Measurements from ENCODE around the gene CDH13.

The CDH13 gene

DNA sequence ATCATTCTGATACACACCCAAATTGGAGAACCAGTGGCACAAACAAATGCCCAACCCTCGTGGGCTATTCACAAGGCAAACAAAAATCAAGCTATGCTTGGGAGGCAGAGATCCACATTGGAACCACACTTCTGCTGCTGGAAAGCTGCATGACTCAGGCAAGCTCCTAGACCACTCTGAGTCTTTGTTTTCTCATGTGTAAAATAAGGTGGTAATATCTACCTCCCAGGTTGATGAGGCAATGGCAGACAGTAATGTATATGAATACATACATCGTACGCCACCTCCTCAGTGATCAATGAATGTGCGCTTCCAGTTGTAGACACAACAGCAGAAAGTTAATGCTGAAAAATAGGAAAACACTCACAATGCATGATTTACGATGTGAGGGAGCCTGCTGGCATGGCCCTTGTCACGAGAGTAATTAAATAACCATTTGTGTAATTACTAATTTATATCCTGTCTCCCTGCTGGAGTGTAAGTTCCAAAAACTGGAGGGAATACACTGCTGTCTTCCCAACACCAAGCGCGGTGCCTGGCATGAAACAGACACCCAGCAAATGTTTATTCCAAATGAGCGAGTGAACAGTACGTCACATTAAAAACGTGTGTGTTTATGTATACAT, 1111.1 kb downstream of the CDH13 start:
- no peak overlapping the region for H3K4me3 ChIP-seq (ENCODE audit: low read depth in 1 of 5, low read length in 5 of 5)
- H3K9me3 ChIP-seq (ENCODE audit: control insufficient read depth in 5 of 5, low read length in 5 of 5) = peaks cover 0 to 14% (median 9%) of the 10 kb centered on the region in 5 donors
- H3K36me3 ChIP-seq (ENCODE audit: control insufficient read depth in 5 of 5, insufficient read depth in 5 of 5, low read length in 5 of 5) = no peaks in the 10 kb centered on the region
- no peak overlapping the region for H3K27ac ChIP-seq (ENCODE audit: low read depth, low read length)
- H3K4me1 ChIP-seq (ENCODE audit: control insufficient read depth in 5 of 5, insufficient read depth in 5 of 5, low read length in 5 of 5) = no peaks in the 10 kb centered on the region
- no peak overlapping the region for H3K9ac ChIP-seq (ENCODE audit: low read length in 5 of 5)
- peaks cover 0 to 2% (median 0%) of the 10 kb centered on the region in 5 donors for H3K27me3 ChIP-seq (ENCODE audit: control insufficient read depth in 5 of 5, insufficient read depth in 4 of 5, low read length in 5 of 5)

DNA sequence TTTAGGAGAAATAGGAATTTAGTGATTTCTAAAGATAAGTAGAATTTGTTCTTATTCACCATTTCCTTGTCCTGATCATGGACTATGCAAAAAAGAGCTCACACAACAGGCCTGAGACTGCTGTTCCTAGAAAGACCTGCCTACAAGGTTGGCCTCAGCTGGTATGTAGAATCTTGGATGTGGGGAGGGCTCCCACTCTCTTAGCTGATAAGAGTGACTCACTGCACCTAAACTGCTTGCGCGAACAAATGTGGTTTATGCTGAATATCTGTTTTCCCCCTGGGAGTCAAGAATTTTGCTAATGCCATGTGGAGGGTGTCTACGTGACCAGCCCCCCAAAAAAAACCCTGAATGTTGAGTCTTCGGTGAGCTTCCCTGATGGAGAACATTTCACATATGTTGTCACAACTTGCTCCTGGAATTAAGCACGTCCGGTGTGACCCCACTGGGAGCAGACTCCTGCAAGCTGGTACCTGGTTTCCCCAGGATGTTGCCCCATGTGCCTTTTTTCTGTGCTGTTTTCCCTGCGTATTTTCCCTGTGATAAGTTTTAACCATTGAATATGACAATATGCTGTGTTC, 1112.2 kb downstream of the CDH13 start:
- peaks cover 0 to 9% (median 6%) of the 10 kb centered on the region in 5 donors for H3K9me3 ChIP-seq (ENCODE audit: control insufficient read depth in 5 of 5, low read length in 5 of 5)
- H3K36me3 ChIP-seq (ENCODE audit: control insufficient read depth in 5 of 5, insufficient read depth in 5 of 5, low read length in 5 of 5) = no peaks in the 10 kb centered on the region
- peaks cover 0 to 2% (median 0%) of the 10 kb centered on the region in 5 donors for H3K27me3 ChIP-seq (ENCODE audit: control insufficient read depth in 5 of 5, insufficient read depth in 4 of 5, low read length in 5 of 5)
- H3K4me1 ChIP-seq (ENCODE audit: control insufficient read depth in 5 of 5, insufficient read depth in 5 of 5, low read length in 5 of 5) = no peaks in the 10 kb centered on the region
- no peak overlapping the region for H3K27ac ChIP-seq (ENCODE audit: low read depth, low read length)
- no peak overlapping the region for H3K4me3 ChIP-seq (ENCODE audit: low read depth in 1 of 5, low read length in 5 of 5)
- H3K9ac ChIP-seq (ENCODE audit: low read length in 5 of 5) = no peak overlapping the region

DNA sequence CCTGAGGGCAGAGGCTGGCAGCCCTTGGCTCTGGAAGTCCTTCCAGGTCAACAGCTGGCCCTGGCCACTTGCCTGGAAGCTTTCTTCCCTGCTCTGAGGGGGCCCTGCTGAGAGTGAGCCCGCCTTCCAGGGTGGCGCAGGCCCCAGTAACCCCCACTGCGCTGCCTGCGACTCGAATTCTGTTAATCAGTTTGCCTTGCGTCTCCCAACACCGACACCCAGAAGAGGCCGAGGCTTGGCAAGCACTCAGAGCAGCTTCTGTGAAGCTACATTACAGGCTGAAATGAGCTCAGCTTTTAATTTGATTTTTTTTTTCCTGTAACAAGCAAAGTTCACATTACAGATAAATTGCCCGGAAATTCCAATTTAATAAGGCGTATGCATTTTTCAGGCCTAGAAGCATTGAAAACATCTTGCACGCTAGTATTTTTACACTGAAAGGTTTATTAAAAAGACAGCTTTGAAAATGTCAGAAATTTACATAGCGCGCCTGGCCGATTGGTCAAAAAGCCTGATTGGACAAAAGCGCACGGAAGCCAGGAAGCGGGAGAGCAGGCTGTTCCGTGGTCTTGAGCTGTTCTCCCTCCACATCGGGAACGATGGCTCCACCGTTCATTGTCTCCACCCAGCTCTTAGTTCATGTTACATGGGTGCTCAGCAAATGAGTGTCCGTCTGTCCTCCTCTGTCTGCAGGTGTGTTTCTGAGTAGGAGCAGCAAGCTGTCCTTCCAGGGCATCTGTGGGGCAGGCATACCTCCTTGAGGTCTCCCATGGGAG, 1115.5 kb downstream of the CDH13 start:
- no peak overlapping the region for H3K27ac ChIP-seq (ENCODE audit: low read depth, low read length)
- H3K9me3 ChIP-seq (ENCODE audit: control insufficient read depth in 5 of 5, low read length in 5 of 5) = peaks cover 0 to 6% (median 0%) of the 10 kb centered on the region in 5 donors
- no peak overlapping the region for H3K9ac ChIP-seq (ENCODE audit: low read length in 5 of 5)
- H3K4me3 ChIP-seq (ENCODE audit: low read depth in 1 of 5, low read length in 5 of 5) = no peak overlapping the region
- peaks cover 0 to 2% (median 0%) of the 10 kb centered on the region in 5 donors for H3K27me3 ChIP-seq (ENCODE audit: control insufficient read depth in 5 of 5, insufficient read depth in 4 of 5, low read length in 5 of 5)
- H3K36me3 ChIP-seq (ENCODE audit: control insufficient read depth in 5 of 5, insufficient read depth in 5 of 5, low read length in 5 of 5) = no peaks in the 10 kb centered on the region
- H3K4me1 ChIP-seq (ENCODE audit: control insufficient read depth in 5 of 5, insufficient read depth in 5 of 5, low read length in 5 of 5) = peaks cover 0 to 4% (median 0%) of the 10 kb centered on the region in 5 donors

DNA sequence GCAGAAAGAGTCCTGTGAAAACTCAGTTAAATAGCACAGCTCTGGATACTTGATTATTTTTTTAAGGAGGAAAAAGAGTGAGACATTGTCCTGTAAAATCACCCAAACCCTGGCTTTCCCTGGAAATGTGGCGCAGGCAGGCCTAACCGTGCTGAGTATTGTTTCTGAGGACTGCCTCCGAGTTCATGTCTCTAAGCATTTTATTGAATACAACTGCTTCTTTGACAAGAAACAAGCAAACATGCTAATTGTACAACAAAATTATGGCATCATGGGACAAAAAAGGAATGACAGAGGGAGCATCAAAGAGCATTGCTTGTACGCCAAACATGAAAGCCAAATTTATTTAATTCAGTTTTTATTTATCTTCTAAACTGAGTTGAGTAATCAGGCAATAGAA, 1116.5 kb downstream of the CDH13 start:
- Histone ChIP-seq H3K4me1 (ENCODE audit: control insufficient read depth in 5 of 5, insufficient read depth in 5 of 5, low read length in 5 of 5) (peaks cover 0 to 4% (median 0%) of the 10 kb centered on the region in 5 donors), H3K9ac (ENCODE audit: low read length in 5 of 5) (no peak overlapping the region), H3K36me3 (ENCODE audit: control insufficient read depth in 5 of 5, insufficient read depth in 5 of 5, low read length in 5 of 5) (no peaks in the 10 kb centered on the region), H3K9me3 (ENCODE audit: control insufficient read depth in 5 of 5, low read length in 5 of 5) (peaks cover 0 to 6% (median 0%) of the 10 kb centered on the region in 5 donors), H3K27ac (ENCODE audit: low read depth, low read length) (no peak overlapping the region), H3K27me3 (ENCODE audit: control insufficient read depth in 5 of 5, insufficient read depth in 4 of 5, low read length in 5 of 5) (no peaks in the 10 kb centered on the region), H3K4me3 (ENCODE audit: low read depth in 1 of 5, low read length in 5 of 5) (no peak overlapping the region)

DNA sequence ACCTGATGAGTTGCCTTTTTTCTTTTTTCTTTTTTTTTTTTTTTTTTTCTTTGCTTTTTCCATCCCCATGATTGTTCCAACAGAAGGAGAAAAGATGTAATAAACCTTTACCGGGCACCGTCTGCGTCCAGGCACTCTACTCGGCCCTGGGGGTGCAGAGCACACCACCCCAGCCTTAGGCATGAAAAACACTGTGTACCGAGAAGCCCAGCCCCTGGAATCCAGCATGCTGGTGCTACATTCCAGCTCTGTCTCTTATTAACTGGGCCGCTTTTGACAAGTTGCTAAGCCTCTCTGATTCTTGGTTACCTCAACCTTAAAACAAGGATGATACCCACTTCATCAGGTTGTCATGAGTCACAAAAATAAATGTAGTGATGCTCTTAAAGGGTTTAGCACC, 1117.0 kb downstream of the CDH13 start:
- Histone ChIP-seq H3K36me3 (ENCODE audit: control insufficient read depth in 5 of 5, insufficient read depth in 5 of 5, low read length in 5 of 5) (peaks cover 0 to 4% (median 0%) of the 10 kb centered on the region in 5 donors), H3K9ac (ENCODE audit: low read length in 5 of 5) (no peak overlapping the region)

DNA sequence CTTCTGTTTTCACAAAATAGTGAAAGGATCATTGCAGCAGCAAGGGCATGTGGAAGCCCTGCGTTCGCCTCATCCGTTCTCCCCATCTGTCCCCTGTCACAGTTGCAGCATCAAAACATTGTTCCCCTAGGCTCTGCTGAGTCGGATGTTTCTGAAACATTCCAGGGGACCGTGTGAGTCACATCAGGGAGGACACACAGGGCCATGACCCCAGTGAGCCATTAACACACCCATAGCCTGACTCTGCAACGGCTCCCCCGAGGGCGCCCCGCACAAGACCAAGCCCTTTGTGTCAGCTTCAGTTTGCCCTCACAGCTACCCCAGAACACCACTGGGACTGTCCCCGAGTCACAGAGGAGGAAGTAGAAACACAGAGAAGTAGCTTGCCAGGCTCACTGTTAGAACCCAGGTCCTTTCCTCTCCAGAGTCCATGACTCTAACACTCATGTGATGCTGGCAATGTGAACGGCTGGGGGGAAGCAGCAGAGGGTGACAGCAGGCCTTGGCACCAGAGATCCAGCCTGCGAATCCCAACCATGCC, 1117.7 kb downstream of the CDH13 start:
- peaks cover 0 to 4% (median 0%) of the 10 kb centered on the region in 5 donors for H3K4me1 ChIP-seq (ENCODE audit: control insufficient read depth in 5 of 5, insufficient read depth in 5 of 5, low read length in 5 of 5)
- H3K36me3 ChIP-seq (ENCODE audit: control insufficient read depth in 5 of 5, insufficient read depth in 5 of 5, low read length in 5 of 5) = peaks cover 0 to 5% (median 0%) of the 10 kb centered on the region in 5 donors
- H3K4me3 ChIP-seq (ENCODE audit: low read depth in 1 of 5, low read length in 5 of 5) = no peak overlapping the region
- H3K27ac ChIP-seq (ENCODE audit: low read depth, low read length) = no peak overlapping the region
- no peaks in the 10 kb centered on the region for H3K27me3 ChIP-seq (ENCODE audit: control insufficient read depth in 5 of 5, insufficient read depth in 4 of 5, low read length in 5 of 5)
- peaks cover 0 to 6% (median 0%) of the 10 kb centered on the region in 5 donors for H3K9me3 ChIP-seq (ENCODE audit: control insufficient read depth in 5 of 5, low read length in 5 of 5)
- no peak overlapping the region for H3K9ac ChIP-seq (ENCODE audit: low read length in 5 of 5)

More for the DNA sequence above, 1117.0 kb downstream of the CDH13 start:
- Histone ChIP-seq H3K27me3 (ENCODE audit: control insufficient read depth in 5 of 5, insufficient read depth in 4 of 5, low read length in 5 of 5) (no peaks in the 10 kb centered on the region), H3K27ac (ENCODE audit: low read depth, low read length) (no peak overlapping the region), H3K4me3 (ENCODE audit: low read depth in 1 of 5, low read length in 5 of 5) (no peak overlapping the region), H3K9me3 (ENCODE audit: control insufficient read depth in 5 of 5, low read length in 5 of 5) (peaks cover 0 to 6% (median 0%) of the 10 kb centered on the region in 5 donors), H3K4me1 (ENCODE audit: control insufficient read depth in 5 of 5, insufficient read depth in 5 of 5, low read length in 5 of 5) (peaks cover 0 to 4% (median 0%) of the 10 kb centered on the region in 5 donors)

DNA sequence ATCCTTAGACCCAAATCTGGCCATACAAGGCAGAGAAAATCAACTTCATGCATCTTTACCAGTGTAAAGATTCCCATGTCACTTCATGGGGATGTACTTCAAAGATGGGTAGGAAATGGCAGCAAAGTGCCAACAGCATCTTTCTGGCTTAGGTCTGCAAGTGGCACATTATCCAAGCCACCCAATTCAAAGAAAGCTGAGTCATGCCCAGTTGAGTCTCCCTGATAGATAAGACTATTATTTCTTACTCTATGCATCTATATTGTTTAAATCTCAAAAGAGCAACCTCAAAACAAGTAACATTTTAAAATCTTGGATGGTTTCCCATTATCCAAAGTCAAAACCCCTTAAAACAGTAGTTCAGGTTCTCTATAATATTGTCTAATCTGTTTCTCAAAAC, 1119.8 kb downstream of the CDH13 start:
- no peaks in the 10 kb centered on the region for H3K27me3 ChIP-seq (ENCODE audit: control insufficient read depth in 5 of 5, insufficient read depth in 4 of 5, low read length in 5 of 5)
- H3K4me3 ChIP-seq (ENCODE audit: low read depth in 1 of 5, low read length in 5 of 5) = no peak overlapping the region

DNA sequence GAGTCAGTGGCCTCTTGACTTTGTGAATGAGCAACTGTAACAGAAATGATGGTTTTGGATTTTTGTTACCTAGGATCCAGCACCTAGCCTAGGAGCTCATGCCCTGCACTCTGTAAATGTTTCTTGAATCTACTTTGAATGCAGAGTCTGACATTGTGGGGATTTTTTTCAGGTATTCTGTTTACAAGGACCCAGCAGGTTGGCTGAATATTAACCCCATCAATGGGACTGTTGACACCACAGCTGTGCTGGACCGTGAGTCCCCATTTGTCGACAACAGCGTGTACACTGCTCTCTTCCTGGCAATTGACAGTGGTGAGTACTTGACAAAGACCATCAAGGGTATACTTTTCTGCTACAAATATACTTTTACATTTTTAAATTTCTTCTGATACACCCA, 1121.2 kb downstream of the CDH13 start:
- H3K27me3 ChIP-seq (ENCODE audit: control insufficient read depth in 5 of 5, insufficient read depth in 4 of 5, low read length in 5 of 5) = no peaks in the 10 kb centered on the region
- H3K4me3 ChIP-seq (ENCODE audit: low read depth in 1 of 5, low read length in 5 of 5) = no peak overlapping the region
- peaks cover 0 to 4% (median 0%) of the 10 kb centered on the region in 5 donors for H3K4me1 ChIP-seq (ENCODE audit: control insufficient read depth in 5 of 5, insufficient read depth in 5 of 5, low read length in 5 of 5)
- no peak overlapping the region for H3K27ac ChIP-seq (ENCODE audit: low read depth, low read length)
- H3K36me3 ChIP-seq (ENCODE audit: control insufficient read depth in 5 of 5, insufficient read depth in 5 of 5, low read length in 5 of 5) = peaks cover 0 to 5% (median 0%) of the 10 kb centered on the region in 5 donors
- no peak overlapping the region for H3K9ac ChIP-seq (ENCODE audit: low read length in 5 of 5)
- peaks cover 0 to 6% (median 0%) of the 10 kb centered on the region in 5 donors for H3K9me3 ChIP-seq (ENCODE audit: control insufficient read depth in 5 of 5, low read length in 5 of 5)

More for the DNA sequence above, 1119.8 kb downstream of the CDH13 start:
- no peak overlapping the region for H3K9ac ChIP-seq (ENCODE audit: low read length in 5 of 5)
- peaks cover 0 to 4% (median 0%) of the 10 kb centered on the region in 5 donors for H3K4me1 ChIP-seq (ENCODE audit: control insufficient read depth in 5 of 5, insufficient read depth in 5 of 5, low read length in 5 of 5)
- peaks cover 0 to 5% (median 0%) of the 10 kb centered on the region in 5 donors for H3K36me3 ChIP-seq (ENCODE audit: control insufficient read depth in 5 of 5, insufficient read depth in 5 of 5, low read length in 5 of 5)
- peaks cover 0 to 6% (median 0%) of the 10 kb centered on the region in 5 donors for H3K9me3 ChIP-seq (ENCODE audit: control insufficient read depth in 5 of 5, low read length in 5 of 5)
- H3K27ac ChIP-seq (ENCODE audit: low read depth, low read length) = no peak overlapping the region

DNA sequence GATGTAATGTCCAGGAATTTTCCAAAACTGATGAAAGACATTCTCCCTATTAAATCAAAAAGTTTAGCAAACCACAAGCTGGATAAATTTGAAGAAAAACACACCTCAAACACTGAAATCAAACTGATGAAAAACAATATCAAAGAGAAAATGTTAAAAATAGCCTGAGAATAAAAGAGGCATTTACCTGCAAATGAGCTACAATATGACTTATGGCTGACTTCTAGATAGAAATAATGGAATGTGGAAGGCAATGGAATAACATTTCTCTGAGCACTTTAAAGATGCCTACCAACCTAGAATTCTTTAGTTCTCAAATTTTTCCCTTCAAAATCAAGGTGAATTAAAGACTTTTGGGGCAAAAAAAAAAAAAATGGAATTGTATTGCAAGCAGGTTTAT, 1128.6 kb downstream of the CDH13 start:
- Histone ChIP-seq H3K9ac (ENCODE audit: low read length in 5 of 5) (no peak overlapping the region), H3K9me3 (ENCODE audit: control insufficient read depth in 5 of 5, low read length in 5 of 5) (peaks cover 0 to 10% (median 6%) of the 10 kb centered on the region in 5 donors), H3K36me3 (ENCODE audit: control insufficient read depth in 5 of 5, insufficient read depth in 5 of 5, low read length in 5 of 5) (no peaks in the 10 kb centered on the region), H3K4me1 (ENCODE audit: control insufficient read depth in 5 of 5, insufficient read depth in 5 of 5, low read length in 5 of 5) (no peaks in the 10 kb centered on the region), H3K4me3 (ENCODE audit: low read depth in 1 of 5, low read length in 5 of 5) (no peak overlapping the region), H3K27me3 (ENCODE audit: control insufficient read depth in 5 of 5, insufficient read depth in 4 of 5, low read length in 5 of 5) (no peaks in the 10 kb centered on the region), H3K27ac (ENCODE audit: low read depth, low read length) (no peak overlapping the region)
